ENCODE measurements around the gene ZNF219. TPM values are rescaled to one million over a fixed set of nuclear protein-coding genes. Genes with fewer than 3 reads are reported as not detected.

The ZNF219 gene
- total and polyA plus RNA-seq, 2 of the 13 experiments (the other 11 are each of a cell fraction or from before 2014, with no cell fraction given), result 34.5 to 36.6 TPM

DNA sequence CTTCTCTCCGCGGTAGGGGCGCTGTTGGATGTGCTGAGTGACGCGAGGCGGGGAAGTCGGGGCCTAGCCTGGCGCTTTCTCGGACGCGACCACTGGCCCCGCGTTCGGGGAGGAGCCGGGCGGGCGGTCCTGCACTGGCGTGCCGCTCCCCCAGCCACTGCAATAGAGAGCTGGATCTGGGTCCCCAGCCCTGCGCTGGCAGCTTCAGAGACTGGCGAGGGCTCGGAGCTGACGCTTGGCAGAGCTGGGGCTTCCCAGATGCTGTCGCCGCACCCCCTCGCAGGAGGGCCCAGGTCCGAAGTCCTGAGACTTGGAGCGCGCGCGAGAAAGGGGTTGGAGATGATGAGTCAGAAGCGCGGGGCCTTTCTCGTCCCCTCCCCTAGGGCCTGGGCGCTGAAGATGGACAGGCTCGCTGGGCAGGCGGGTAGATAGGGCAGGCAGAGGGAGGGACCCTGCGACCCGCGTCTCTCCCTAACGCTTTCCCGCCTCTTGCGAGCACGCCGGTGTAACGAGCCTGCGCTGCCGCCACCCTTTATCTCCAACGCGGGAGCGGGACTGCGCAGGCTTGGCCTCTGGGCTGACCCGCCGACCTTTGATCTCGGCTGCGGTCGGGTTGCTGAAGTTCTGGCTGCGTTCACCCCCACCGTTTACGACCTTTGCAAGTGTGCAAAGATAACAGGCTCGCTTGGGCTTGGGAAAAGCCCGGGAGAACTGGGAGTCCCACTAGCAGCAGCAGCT lies 5.4 kb upstream of the ZNF219 start (continued):
- TF ChIP-seq ZNF746 (CRISPR knock-in tag; IDR thresholded peaks at IDR 0.05), result peak; percentile 94
- peak; percentile 34 for TF ChIP-seq SIX1 (CRISPR knock-in tag; IDR thresholded peaks at IDR 0.05; ENCODE audit: borderline replicate concordance)
- TF ChIP-seq ZBTB7A (CRISPR knock-in tag; IDR thresholded peaks at IDR 0.05), result peak; percentile 97
- TF ChIP-seq ZSCAN29 (CRISPR knock-in tag; conservative IDR thresholded peaks at IDR 0.05), result peak; percentile 59; the same call in 1 of the 2 replicates
- TF ChIP-seq ZNF329 (CRISPR knock-in tag; IDR thresholded peaks at IDR 0.05; ENCODE audit: low read depth), result peak; percentile 92; the same call in 1 of the 2 replicates
- TF ChIP-seq GPN1 (CRISPR knock-in tag; IDR thresholded peaks at IDR 0.05; ENCODE audit: borderline replicate concordance), result peak; percentile 53
- TF ChIP-seq, protein P1, sequence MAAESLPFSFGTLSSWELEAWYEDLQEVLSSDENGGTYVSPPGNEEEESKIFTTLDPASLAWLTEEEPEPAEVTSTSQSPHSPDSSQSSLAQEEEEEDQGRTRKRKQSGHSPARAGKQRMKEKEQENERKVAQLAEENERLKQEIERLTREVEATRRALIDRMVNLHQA (CRISPR knock-in tag; IDR thresholded peaks at IDR 0.05), result no peak; the same call in 1 of the 2 replicates
- peak; percentile 98 for TF ChIP-seq ZNF556 (CRISPR knock-in tag; IDR thresholded peaks at IDR 0.05; ENCODE audit: borderline replicate concordance)
- TF ChIP-seq ZNF547 (CRISPR knock-in tag; IDR thresholded peaks at IDR 0.05), result peak; percentile 98
- peak; percentile 99 for TF ChIP-seq ZNF605 (CRISPR knock-in tag; IDR thresholded peaks at IDR 0.05)
- no peak for TF ChIP-seq U2AF2 (IDR thresholded peaks at IDR 0.05; ENCODE audit: low read depth, low read length)
- TF ChIP-seq RNF219 (CRISPR knock-in tag; IDR thresholded peaks at IDR 0.05), result peak; percentile 57; the same call in 1 of the 2 replicates
- peak; percentile 89 for TF ChIP-seq GFI1 (CRISPR knock-in tag; IDR thresholded peaks at IDR 0.05; ENCODE audit: borderline replicate concordance)
- TF ChIP-seq, protein P2, sequence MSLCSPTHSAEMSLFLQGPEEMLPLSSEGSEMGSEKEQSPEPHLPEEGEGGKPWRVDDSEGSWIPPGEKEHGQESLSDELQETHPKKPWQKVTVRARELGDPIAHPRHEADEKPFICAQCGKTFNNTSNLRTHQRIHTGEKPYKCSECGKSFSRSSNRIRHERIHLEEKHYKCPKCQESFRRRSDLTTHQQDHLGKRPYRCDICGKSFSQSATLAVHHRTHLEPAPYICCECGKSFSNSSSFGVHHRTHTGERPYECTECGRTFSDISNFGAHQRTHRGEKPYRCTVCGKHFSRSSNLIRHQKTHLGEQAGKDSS (CRISPR knock-in tag; IDR thresholded peaks at IDR 0.05; ENCODE audit: borderline replicate concordance, low read depth), result peak; percentile 91; the same call in 1 of the 2 replicates
- TF ChIP-seq ATF5 (CRISPR knock-in tag; IDR thresholded peaks at IDR 0.05; ENCODE audit: low read depth), result peak; percentile 99
- TF ChIP-seq ZMAT5 (CRISPR knock-in tag; IDR thresholded peaks at IDR 0.05; ENCODE audit: borderline replicate concordance, low read depth), result no peak
- peak; percentile 74; the same call in 1 of the 2 replicates for TF ChIP-seq ZNF562 (CRISPR knock-in tag; IDR thresholded peaks at IDR 0.05; ENCODE audit: borderline replicate concordance)
- peak; percentile 88 for TF ChIP-seq KMT2A (CRISPR knock-in tag; IDR thresholded peaks at IDR 0.05)
- peak; percentile 100 for TF ChIP-seq ZNF354B (CRISPR knock-in tag; IDR thresholded peaks at IDR 0.05)
- TF ChIP-seq ZNF766 (CRISPR knock-in tag; IDR thresholded peaks at IDR 0.05; ENCODE audit: borderline replicate concordance), result peak; percentile 94
- peak; percentile 74 for TF ChIP-seq MAZ (IDR thresholded peaks at IDR 0.05; ENCODE audit: borderline replicate concordance, low read depth, low read length)
- TF ChIP-seq MAZ (CRISPR knock-in tag; IDR thresholded peaks at IDR 0.05; ENCODE audit: low read depth), result peak; percentile 99
- TF ChIP-seq RFX3 (CRISPR knock-in tag; IDR thresholded peaks at IDR 0.05), result peak; percentile 22; the same call in 1 of the 2 replicates
- TF ChIP-seq EP300 (IDR thresholded peaks at IDR 0.05; ENCODE audit: low read depth in 2 of 2, low read length in 2 of 2), result peak in 1 of 2 experiments; percentile 76; a peak in 2 of 4 replicates
- TF ChIP-seq EP300 (CRISPR knock-in tag; IDR thresholded peaks at IDR 0.05; ENCODE audit: borderline replicate concordance), result peak; percentile 62; the same call in 1 of the 2 replicates
- peak; percentile 83 for TF ChIP-seq CCDC6 (CRISPR knock-in tag; IDR thresholded peaks at IDR 0.05)

Measured in HepG2 (cell line).